Activated naive CD4-positive, alpha-beta T cell treated with anti-CD3 and anti-CD28 coated beads, Interleukin-2, amount 50 U/mL, for 24 hours (primary cell): ENCODE data around the gene NMNAT2.

Experiments
- H3K27ac Mint-ChIP-seq: one replicate; pipeline ENCODE4 v1.8.0; 2021; ENCODE audit warnings: mild to moderate bottlenecking, mixed read lengths
- H3K27me3 Mint-ChIP-seq: one replicate; pipeline ENCODE4 v1.8.0; 2021; ENCODE audit warnings: mixed read lengths
- H3K36me3 Mint-ChIP-seq: one replicate; pipeline ENCODE4 v1.8.0; 2021; ENCODE audit warnings: mixed read lengths
- H3K4me1 Mint-ChIP-seq: one replicate; pipeline ENCODE4 v1.8.0; 2021; ENCODE audit warnings: mixed read lengths
- H3K4me3 Mint-ChIP-seq: one replicate; pipeline ENCODE4 v1.8.0; 2021; ENCODE audit warnings: mild to moderate bottlenecking, mixed read lengths
- H3K9me3 Mint-ChIP-seq: one replicate; pipeline ENCODE4 v1.8.0; 2021; ENCODE audit warnings: mixed read lengths

NMNAT2 gene

DNA sequence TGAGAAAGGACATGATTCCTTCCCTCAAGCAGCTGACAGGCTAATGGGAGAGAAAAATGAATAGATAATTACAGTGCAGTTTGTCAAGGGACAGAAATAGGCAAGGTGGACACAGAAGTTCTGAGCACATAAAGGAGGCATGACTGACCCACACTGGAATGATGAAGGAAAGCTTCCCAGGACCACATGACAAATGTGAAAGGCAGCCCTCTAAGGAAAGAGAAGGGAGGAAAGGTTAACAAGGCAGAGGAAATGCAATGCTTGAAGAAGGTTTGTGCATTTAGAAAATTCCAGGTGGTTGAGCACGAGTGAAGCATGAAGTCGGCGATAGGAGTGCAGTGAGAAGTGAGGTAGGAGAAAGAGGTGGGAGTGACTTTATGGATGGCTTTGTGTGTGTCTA, 194.7 kb downstream of the NMNAT2 start:
- Mint-ChIP-seq H3K4me3 (no peak overlapping the region), H3K27me3 (no peaks in the 10 kb centered on the region), H3K27ac (no peak overlapping the region), H3K4me1 (peaks cover 20% of the 10 kb centered on the region), H3K36me3 (no peaks in the 10 kb centered on the region), H3K9me3 (no peaks in the 10 kb centered on the region)

DNA sequence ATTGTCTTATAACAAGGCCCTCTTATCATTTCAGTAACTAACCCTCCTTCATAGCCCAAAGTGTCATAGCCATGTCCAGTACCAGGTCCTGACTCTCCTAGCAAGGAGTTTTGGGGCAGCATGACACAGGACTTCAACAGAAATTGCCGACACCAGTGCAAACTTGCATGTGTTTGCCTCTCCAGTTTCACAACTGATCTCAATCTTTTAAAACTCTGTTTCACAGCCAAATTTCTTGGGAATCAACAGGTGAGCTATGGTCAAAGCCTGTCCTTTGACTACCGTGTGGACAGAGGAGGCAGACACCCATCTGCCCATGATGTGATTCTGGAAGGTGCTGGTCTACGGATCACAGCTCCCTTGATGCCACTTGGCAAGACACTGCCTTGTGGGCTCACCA, 195.3 kb downstream of the NMNAT2 start:
- H3K4me1 Mint-ChIP-seq: peaks cover 23% of the 10 kb centered on the region
- no peaks in the 10 kb centered on the region for H3K9me3 Mint-ChIP-seq
- H3K4me3 Mint-ChIP-seq: no peak overlapping the region
- H3K27me3 Mint-ChIP-seq: no peaks in the 10 kb centered on the region
- H3K27ac Mint-ChIP-seq: no peak overlapping the region
- no peaks in the 10 kb centered on the region for H3K36me3 Mint-ChIP-seq

DNA sequence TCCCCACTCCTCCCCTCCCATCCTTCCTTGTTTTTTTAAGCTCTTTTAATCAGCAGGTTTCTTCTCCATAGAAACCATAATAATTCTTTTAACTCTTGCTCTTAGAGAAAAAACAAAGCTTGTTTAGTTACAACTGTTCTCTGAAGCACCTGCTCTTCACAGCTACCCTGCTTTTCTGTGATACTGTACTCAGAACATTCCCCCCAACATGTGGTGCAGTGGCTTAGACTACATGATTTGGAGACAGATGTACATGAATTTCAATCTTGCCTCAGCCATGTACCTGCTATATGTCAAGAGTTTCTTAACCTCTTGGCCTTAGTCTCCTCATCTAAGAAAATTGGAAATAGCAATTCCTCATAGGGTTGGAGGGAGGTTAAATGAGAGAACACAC, 198.6 kb downstream of the NMNAT2 start:
- Mint-ChIP-seq H3K36me3 (no peaks in the 10 kb centered on the region), H3K4me3 (peak overlapping the region; percentile 38), H3K4me1 (peaks cover 34% of the 10 kb centered on the region), H3K27me3 (no peaks in the 10 kb centered on the region), H3K9me3 (no peaks in the 10 kb centered on the region), H3K27ac (peak overlapping the region; percentile 43)

DNA sequence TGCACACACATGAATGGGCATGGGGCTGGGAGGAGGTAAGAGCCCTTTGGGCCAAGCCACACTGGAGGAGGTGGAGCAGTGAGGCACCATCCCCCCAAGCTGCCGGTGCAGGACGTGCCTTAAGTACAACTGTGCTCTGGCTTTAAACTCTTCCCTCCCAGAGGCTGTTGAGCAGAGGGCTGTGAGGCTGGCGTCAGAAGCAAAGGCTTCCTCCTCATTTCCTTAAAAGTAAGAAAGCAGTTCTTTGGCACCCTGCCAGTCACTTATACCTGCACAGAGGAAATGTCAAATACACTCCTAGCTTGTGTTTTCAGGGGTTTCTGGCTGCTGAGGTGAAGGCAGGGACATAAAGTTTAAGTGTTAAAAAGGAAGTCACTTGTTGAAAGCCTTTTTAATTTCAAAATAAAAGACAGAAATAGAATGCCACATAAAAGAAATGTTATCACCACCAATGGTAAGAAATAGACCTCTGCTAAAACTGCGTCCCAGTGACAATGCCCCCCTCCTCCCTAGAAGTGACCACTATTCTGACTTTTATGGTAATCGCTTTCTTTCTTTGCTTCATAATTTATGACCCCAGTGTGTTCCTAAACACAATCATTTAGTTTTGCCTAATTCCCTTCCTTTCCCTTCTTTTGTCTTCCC, 199.1 kb downstream of the NMNAT2 start:
- H3K4me3 Mint-ChIP-seq: peak overlapping the region; percentile 38
- peaks cover 34% of the 10 kb centered on the region for H3K4me1 Mint-ChIP-seq
- no peaks in the 10 kb centered on the region for H3K27me3 Mint-ChIP-seq
- peak overlapping the region; percentile 43 for H3K27ac Mint-ChIP-seq
- H3K36me3 Mint-ChIP-seq: no peaks in the 10 kb centered on the region
- no peaks in the 10 kb centered on the region for H3K9me3 Mint-ChIP-seq

DNA sequence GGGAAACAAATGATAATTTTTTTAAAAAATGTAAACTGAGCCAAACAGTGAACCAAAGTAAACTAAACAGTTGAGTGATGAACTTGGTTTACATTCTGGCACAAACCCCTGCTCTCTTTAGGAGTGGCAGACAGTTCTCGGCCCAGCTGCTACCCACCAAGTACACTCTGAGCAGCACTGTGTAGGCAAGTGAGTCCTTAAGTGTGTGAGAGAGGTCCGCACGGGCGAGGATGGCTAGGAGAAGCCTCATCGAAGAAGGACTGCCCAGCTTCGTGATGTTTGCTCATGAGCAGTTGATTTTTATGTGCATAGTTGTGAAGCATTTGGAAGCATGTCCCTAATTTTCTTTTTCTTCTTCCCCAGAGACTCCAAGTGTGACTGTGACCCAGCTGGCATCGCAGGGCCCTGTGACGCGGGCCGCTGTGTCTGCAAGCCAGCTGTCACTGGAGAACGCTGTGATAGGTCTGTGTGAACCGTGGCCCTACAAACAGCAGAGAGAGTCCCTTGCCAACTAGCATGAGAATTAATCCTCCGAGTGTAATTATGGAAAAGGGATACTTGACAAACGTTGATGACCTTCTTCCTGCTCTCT, 200.1 kb downstream of the NMNAT2 start:
- H3K4me3 Mint-ChIP-seq: no peak overlapping the region

DNA sequence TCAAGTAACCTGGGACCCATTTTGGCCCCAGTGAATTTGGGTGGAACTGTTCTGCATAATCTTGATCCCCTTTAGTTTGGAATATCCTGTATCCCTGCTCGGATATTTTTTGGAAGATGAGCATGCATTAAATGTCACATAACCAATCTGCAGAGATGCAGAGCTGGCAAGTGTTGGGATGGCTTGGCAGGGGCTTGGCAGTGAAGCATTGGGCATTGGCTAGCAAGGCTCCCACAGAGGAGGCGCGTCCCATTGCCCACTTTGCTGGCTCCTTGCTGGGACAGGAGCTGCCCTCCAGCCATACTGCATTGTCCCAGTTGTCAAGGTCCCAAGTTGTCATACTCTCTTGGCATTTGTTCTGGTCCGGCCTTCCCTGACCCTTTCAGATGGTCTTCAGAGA, 202.2 kb downstream of the NMNAT2 start:
- Mint-ChIP-seq H3K9me3 (no peaks in the 10 kb centered on the region), H3K4me3 (no peak overlapping the region), H3K27me3 (no peaks in the 10 kb centered on the region), H3K27ac (no peak overlapping the region), H3K4me1 (peaks cover 34% of the 10 kb centered on the region), H3K36me3 (no peaks in the 10 kb centered on the region)

More for the DNA sequence above, 200.1 kb downstream of the NMNAT2 start:
- H3K9me3 Mint-ChIP-seq: no peaks in the 10 kb centered on the region
- no peaks in the 10 kb centered on the region for H3K27me3 Mint-ChIP-seq
- peaks cover 34% of the 10 kb centered on the region for H3K4me1 Mint-ChIP-seq
- no peaks in the 10 kb centered on the region for H3K36me3 Mint-ChIP-seq
- H3K27ac Mint-ChIP-seq: no peak overlapping the region

DNA sequence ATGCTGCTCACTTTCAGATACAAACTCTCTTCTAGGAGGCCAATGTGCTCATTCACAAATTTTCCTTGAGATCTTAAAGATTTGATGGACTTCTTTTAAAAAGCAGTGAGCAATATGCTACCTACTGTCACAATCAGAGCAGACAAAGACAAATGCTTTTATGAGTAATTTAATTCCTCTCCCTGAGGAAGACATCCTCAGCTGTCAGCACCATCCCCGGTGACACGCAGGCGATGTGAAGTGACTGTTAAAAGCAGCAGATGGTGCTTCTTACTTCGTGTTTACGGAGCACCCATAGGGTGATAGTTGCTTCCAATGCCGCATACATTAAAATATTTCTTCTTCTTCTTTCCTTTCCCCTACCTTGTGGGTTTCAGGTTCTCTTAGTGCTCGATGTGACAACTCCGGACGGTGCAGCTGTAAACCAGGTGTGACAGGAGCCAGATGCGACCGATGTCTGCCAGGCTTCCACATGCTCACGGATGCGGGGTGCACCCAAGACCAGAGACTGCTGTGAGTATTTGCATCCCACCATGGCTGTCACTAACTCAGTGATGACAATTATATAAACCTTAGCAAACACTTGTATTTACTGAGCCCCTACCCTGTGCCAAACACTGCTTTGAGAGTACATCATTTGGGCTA, 203.0 kb downstream of the NMNAT2 start:
- Mint-ChIP-seq H3K27ac (peak overlapping the region; percentile 36), H3K9me3 (no peaks in the 10 kb centered on the region), H3K4me3 (no peak overlapping the region), H3K27me3 (no peaks in the 10 kb centered on the region), H3K4me1 (peaks cover 31% of the 10 kb centered on the region), H3K36me3 (no peaks in the 10 kb centered on the region)

DNA sequence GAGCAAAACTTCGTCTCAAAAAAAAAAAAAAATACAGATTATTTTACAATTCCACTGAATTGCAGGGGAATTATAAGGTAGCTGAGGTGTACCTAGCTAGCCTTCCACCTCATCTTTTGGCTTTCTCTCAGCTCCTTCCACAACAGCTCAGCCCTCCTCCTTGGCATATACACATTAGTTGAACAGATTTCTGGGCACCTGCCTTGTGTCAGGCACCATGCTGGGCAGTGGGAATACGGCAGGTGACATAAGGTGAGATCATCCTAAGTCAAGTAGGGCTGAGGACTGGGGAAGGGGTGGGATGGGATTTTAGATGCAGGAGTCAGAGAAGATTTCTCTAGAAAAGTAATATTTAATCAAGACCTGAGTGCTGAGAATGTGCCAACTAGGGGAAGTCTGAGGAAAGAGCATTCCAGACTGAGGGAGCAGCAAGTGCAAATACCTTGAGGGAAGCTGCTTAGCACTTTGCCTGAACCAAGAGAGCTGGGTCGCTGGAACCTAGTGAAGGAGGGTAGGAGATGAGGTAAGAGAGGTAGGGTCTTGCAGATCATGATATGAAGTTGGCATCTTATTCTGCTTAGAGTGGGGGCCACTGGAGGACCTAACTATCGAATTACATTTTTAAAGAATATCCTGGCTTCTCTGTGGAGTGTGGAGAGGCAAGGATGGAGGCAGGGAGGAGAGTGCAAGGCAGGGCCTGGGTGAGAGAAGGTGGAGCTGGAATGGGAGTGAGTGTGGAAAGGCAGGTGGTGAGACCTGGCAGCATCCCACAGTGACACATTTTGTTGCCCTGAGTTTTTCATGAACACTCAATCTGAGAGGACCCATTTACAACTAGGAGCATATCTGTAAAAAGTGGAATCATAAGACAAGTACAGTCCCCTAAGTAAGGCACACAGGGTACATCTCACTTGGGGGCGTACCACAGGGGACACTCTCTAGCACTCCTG, 203.9 kb downstream of the NMNAT2 start:
- H3K4me1 Mint-ChIP-seq: peaks cover 22% of the 10 kb centered on the region
- no peaks in the 10 kb centered on the region for H3K9me3 Mint-ChIP-seq
- no peaks in the 10 kb centered on the region for H3K36me3 Mint-ChIP-seq
- H3K4me3 Mint-ChIP-seq: no peak overlapping the region
- H3K27me3 Mint-ChIP-seq: peaks cover 2% of the 10 kb centered on the region
- H3K27ac Mint-ChIP-seq: no peak overlapping the region

DNA sequence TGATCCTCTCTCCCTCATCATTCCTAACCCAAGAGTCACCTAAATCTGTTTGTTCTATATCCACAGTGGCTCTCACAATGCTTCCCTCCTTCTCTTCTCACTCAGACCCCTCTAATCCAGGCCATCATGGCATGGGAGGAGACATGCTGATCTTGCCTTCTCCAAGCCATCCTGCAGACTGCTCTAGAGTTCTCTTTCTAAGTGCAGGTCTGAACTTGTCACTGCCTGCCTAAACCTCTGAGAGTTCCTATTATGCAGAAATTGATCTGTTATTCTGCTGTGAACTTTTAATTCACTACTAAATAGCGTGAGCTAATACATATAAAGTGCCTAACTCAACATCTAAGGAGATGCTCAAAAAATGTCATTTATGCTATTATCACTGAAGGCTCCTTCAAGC, 205.3 kb downstream of the NMNAT2 start:
- Mint-ChIP-seq H3K27me3 (peaks cover 2% of the 10 kb centered on the region), H3K4me1 (peaks cover 11% of the 10 kb centered on the region), H3K4me3 (no peak overlapping the region), H3K27ac (no peak overlapping the region), H3K36me3 (no peaks in the 10 kb centered on the region), H3K9me3 (no peaks in the 10 kb centered on the region)

DNA sequence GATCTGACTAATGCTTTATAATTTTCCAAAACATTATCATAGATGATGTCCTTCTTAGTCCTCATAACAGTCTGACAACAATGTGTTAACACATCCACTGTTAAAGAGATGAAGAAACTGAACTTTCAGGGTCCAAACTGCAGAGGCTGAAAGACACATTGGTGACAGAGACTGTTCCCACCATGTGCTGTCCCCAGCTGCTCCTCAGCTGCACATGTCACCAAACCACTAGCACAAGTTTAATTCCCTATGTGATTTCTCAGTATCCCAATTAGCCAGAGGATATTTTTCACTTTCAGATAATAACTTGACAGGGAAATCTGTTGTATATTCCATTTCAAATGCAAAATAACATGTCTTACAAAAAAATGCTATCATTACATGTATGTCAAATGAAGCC, 207.5 kb downstream of the NMNAT2 start:
- no peak overlapping the region for H3K27ac Mint-ChIP-seq
- peaks cover 2% of the 10 kb centered on the region for H3K27me3 Mint-ChIP-seq

DNA sequence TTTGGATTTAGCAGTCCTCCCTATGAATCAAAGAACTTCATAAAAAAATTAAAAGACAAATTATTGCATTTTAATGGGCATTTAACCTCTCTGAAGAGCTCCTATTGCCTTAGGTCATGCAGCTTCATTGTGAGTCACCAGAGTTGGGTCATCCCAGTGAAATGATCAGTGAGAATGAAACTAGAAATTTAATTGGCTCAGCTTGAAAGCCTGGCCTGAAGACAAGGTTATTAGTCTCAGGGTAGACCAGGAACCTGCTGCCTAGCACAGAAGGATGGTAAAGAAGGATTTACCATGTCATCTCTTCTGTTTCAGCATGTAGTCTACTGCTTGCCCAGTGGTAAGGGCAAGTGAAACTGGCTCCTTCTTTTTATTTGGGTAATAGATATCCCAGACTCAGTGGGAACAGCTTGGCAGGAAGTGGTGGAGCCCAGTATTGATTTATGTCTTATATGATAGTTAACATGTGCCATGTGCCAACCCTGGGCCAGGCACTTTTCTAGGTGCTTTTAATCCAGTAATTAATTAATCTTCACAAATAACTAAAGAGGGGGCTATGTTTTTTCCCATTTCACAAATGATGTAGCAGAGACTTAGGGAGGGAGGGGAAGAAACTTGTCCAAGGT, 208.5 kb downstream of the NMNAT2 start:
- H3K9me3 Mint-ChIP-seq: no peaks in the 10 kb centered on the region
- no peak overlapping the region for H3K4me3 Mint-ChIP-seq
- H3K27me3 Mint-ChIP-seq: peaks cover 2% of the 10 kb centered on the region
- no peak overlapping the region for H3K27ac Mint-ChIP-seq
- H3K36me3 Mint-ChIP-seq: no peaks in the 10 kb centered on the region
- H3K4me1 Mint-ChIP-seq: peaks cover 4% of the 10 kb centered on the region

More for the DNA sequence above, 207.5 kb downstream of the NMNAT2 start:
- H3K36me3 Mint-ChIP-seq: no peaks in the 10 kb centered on the region
- no peaks in the 10 kb centered on the region for H3K9me3 Mint-ChIP-seq
- H3K4me3 Mint-ChIP-seq: no peak overlapping the region
- H3K4me1 Mint-ChIP-seq: no peaks in the 10 kb centered on the region

DNA sequence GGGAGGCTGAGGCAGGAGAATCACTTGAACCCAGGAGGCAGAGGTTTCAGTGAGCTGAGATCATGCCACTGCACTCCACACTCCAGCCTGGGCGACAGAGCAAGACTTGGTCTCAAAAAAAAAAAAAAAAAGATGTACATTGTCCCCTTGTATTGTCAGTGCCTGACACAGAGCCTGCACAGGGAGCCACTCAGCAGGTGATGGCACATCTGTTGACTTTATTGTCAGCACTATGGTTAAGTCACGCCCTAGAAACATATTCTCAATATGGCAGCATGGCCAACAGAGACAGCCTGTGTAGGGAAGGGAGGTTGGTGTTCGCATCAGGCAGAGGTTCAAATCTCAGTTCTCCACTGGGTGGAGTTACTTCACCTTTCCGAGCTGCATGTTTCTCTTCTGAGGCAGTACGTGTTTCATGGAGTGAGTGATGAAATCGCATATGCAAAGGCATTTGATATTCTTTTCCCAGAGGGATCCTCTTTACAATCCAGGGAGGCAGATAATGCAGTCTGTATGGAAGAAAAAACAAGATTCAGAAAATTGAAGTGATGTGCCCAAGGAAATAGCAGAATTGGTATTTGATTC, 211.6 kb downstream of the NMNAT2 start:
- peaks cover 2% of the 10 kb centered on the region for H3K27me3 Mint-ChIP-seq
- no peak overlapping the region for H3K27ac Mint-ChIP-seq
- H3K36me3 Mint-ChIP-seq: no peaks in the 10 kb centered on the region
- H3K4me1 Mint-ChIP-seq: peaks cover 12% of the 10 kb centered on the region
- no peaks in the 10 kb centered on the region for H3K9me3 Mint-ChIP-seq
- no peak overlapping the region for H3K4me3 Mint-ChIP-seq

DNA sequence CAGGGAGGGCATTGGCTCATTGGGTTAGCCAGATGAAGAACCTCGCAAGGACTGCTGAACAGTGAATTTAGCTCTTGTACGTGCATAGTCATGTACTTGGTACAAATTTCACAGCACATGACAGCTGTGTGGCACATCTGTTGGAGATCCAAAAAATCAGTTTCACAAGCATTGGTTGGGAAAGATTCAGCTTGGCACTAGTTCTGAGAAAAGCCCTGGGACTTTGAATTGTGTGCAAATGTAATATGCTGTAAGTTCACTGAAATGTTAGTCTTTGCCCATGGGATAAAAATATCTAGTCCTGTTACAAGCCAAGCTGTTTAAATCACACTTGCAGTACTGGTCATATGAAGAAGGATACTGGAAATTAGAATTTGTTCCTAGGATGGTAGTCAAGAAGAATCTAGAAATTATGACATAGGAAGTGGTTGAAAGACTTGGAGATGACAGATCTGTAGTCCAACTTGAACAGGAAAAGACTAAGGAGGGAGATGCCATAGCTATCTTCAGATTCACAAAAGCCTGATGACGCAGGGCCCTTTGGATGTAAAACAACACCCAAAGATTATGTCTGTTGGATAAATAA, 212.9 kb downstream of the NMNAT2 start:
- no peak overlapping the region for H3K4me3 Mint-ChIP-seq
- H3K9me3 Mint-ChIP-seq: no peaks in the 10 kb centered on the region
- no peaks in the 10 kb centered on the region for H3K36me3 Mint-ChIP-seq

DNA sequence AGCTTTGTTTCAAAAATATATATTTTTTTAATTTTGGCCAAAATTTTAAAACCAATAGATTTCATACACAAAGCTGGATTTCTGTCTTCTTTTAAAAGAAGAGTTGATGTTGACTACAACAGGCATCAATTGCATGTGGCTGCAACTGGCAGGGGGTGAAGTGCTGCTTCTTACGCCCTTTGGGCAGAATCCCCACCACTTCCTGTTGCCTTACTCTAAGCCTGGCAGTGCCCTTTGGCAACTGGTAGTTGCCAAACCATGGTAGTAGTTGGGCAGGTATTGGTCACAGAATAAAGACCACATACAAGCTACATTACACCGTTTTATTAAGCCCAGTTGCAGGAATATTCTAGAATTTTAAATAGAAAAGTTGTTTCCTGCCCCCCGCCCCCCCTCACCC, 215.1 kb downstream of the NMNAT2 start:
- Mint-ChIP-seq H3K36me3 (no peaks in the 10 kb centered on the region), H3K4me1 (peaks cover 12% of the 10 kb centered on the region), H3K27ac (no peak overlapping the region), H3K27me3 (peaks cover 2% of the 10 kb centered on the region), H3K9me3 (no peaks in the 10 kb centered on the region), H3K4me3 (no peak overlapping the region)

More for the DNA sequence above, 212.9 kb downstream of the NMNAT2 start:
- Mint-ChIP-seq H3K27me3 (peaks cover 4% of the 10 kb centered on the region), H3K4me1 (peaks cover 12% of the 10 kb centered on the region), H3K27ac (no peak overlapping the region)

DNA sequence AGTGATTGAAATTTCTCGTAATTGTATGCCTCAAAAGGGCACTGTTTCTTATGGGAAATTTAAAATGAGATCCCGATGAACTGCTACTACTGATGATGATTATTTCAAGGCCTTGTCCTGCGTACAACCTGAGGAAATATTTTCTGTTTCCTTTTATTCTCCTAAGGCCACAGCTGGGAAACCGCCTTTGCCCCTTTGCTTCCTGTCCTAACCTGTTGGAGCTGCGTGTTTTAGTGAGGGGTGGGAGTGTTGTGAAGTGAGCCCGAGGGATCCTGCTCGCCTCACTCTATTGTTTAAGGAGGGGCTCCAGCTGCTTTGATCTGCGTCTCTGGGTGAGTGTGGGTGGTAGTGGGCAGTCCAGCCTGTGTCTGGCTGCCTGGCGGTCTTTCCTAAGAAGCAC, 217.7 kb downstream of the NMNAT2 start:
- peaks cover 11% of the 10 kb centered on the region for H3K4me1 Mint-ChIP-seq
- H3K4me3 Mint-ChIP-seq: no peak overlapping the region
- H3K36me3 Mint-ChIP-seq: no peaks in the 10 kb centered on the region
- H3K27ac Mint-ChIP-seq: no peak overlapping the region
- no peaks in the 10 kb centered on the region for H3K9me3 Mint-ChIP-seq
- peaks cover 4% of the 10 kb centered on the region for H3K27me3 Mint-ChIP-seq
